ENCODE measurements around the gene ERBB2.

The ERBB2 gene

DNA sequence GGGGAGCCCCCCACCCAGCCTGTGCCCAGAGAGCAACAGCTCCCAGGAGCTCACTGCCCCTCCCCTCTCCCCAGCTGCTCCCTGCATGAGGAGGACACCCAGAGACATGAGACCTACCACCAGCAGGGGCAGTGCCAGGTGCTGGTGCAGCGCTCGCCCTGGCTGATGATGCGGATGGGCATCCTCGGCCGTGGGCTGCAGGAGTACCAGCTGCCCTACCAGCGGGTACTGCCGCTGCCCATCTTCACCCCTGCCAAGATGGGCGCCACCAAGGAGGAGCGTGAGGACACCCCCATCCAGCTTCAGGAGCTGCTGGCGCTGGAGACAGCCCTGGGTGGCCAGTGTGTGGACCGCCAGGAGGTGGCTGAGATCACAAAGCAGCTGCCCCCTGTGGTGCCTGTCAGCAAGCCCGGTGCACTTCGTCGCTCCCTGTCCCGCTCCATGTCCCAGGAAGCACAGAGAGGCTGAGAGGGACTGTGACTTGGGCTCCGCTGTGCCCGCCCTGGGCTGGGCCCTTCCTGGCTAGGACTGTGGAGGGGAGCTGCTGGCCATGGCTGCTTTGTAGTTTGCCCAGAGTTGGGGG is 34.1 kb upstream of the ERBB2 start:
- DNase-seq (ENCODE audit: low read depth) = no peak

DNA sequence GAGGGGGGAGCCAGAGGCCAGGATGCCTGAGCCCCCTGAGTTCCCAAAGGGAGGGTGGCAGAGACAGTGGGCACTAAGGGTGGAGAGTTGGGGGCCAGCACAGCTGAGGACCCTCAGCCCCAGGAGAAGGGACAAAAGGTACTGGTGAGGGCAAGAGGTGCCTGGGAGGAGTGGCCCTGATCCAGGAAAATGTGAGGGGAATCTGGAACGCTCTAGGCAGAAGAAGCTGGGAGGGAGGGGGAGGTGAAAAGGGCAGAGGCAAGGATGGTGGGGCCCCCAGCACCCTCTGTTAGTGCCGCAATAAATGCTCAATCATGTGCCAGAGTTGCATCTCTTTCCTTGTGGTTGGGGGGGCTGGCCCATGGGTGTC is 33.6 kb upstream of the ERBB2 start:
- DNase-seq (ENCODE audit: low read depth) = no peak

DNA sequence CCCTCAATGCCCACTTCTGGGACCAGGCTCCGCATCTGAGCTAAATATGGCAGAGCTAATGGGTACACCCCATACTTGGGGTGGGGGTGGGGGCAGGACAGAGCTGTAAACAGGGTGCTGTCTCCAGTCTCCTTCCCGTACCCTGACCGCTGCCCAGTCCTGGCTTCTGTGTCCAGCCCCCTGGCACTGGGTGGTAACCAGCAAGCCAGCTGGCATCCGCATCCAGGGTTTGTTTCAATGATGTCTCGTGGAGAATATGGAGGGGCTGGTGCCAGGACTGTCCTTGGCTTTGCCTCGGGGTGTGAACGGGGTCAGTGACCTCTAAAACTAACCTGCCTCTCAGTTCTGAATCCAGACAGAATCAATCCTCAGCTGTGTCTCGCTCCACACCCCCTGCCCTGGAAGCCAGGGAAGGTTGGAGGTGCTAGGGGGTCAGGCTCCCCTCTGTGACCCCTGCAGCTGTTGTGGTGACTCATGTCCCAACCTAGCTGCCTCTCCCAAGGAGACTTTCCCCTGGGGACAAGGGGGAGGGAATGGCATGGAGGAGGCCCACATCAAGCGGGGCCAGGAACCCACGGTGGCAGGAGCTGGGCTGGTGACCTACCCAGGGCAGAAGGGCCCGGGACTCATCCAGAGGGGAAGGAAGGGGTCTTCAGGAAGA is 33.1 kb upstream of the ERBB2 start:
- DNase-seq (ENCODE audit: low read depth) = no peak

DNA sequence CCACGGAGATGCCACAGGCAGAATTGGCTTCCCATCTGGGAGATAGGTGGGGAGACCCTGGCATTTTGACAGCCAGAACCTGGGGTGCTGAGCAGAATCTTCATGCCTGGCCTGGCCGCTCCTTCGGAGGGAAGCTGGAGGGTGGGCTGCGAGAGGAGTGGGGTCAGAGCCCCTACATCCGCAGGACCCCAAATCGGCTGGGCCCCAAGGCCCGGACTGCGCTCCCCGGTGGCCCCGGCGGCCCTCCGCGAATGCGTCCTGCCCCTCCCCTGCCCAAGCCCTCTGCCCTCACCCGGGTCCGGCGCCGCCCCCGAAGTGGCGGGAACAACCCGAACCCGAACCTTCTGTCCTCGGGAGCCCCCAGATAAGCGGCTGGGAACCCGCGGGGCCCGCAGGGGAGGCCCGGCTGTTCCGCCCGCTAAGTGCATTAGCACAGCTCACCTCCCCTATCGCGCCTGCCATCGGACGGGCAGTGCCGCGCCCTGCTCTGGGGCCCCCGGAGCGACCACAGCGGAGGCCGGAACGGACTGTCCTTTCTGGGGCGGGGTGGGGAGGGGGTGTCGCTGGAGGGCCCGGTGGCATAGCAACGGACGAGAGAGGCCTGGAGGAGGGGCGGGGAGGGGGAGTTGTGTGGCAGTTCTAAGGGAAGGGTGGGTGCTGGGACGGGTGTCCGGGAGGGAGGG is 32.5 kb upstream of the ERBB2 start:
- DNase-seq (ENCODE audit: low read depth) = no peak

DNA sequence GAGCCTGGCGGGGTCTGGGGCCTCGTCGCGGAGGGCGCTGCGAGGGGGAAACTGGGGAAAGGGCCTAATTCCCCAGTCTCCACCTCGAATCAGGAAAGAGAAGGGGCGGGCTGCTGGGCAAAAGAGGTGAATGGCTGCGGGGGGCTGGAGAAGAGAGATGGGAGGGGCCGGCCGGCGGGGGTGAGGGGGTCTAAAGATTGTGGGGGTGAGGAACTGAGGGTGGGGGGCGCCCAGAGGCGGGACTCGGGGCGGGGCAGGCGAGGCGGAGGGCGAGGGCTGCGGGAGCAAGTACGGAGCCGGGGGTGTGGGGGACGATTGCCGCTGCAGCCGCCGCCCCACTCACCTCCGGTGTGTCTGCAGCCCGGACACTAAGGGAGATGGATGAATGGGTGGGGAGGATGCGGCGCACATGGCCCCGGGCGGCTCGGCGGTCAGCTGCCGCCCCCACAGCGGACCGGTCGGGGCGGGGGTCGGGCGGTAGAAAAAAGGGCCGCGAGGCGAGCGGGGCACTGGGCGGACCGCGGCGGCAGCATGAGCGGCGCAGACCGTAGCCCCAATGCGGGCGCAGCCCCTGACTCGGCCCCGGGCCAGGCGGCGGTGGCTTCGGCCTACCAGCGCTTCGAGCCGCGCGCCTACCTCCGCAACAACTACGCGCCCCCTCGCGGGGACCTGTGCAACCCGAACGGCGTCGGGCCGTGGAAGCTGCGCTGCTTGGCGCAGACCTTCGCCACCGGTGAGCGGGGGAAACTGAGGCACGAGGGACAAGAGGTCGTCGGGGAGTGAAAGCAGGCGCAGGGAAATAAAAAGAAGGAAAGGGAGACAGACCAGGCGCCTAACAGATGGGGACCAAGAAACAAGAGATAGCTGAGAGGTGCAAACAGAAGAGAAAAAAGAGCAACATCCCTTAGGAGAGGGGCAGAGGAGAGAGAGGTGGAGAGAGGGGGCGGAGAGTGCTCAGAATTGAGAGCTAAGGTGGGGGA is 31.6 kb upstream of the ERBB2 start, which contains the start of gene PNMT:
Gene PNMT (plus strand): TSS at position 509 of the 980 bp plus-strand sequence. CDS start 23 bp downstream, at position 532.
- peak; percentile 49 for DNase-seq (ENCODE audit: low read depth)

DNA sequence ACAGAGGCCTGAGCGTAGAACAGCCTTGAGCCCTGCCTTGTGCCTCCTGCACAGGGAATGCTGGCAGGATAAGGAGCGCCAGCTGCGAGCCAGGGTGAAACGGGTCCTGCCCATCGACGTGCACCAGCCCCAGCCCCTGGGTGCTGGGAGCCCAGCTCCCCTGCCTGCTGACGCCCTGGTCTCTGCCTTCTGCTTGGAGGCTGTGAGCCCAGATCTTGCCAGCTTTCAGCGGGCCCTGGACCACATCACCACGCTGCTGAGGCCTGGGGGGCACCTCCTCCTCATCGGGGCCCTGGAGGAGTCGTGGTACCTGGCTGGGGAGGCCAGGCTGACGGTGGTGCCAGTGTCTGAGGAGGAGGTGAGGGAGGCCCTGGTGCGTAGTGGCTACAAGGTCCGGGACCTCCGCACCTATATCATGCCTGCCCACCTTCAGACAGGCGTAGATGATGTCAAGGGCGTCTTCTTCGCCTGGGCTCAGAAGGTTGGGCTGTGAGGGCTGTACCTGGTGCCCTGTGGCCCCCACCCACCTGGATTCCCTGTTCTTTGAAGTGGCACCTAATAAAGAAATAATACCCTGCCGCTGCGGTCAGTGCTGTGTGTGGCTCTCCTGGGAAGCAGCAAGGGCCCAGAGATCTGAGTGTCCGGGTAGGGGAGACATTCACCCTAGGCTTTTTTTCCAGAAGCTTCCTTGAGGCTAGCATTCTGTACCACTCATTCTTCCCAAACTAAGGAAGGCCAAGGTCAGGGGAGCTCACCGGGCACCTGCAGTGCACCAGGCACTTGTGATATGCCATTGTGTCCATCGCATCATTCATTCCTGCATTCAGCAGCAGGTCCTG is 29.7 kb upstream of the ERBB2 start:
- DNase-seq (ENCODE audit: low read depth) = no peak

DNA sequence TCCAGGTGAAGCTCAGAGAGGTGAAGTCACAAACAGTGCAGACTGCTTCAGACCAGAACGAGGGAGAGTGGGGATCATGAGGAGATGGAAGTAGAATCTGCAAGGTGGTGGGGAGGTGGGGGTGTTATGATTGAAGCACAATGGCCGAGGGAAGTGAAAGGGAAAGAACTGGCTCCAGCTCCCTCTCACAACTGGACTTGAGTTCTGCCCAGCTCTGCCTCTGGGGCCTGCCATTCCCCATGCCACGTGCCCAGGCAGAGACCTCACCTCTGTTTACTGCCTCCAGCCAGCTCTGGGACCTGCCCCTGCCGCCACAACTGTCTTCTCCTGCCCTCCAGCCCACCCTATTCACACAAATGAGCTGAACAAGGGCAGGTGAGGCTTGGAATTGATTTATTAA is 29.1 kb upstream of the ERBB2 start:
- no peak for DNase-seq (ENCODE audit: low read depth)

DNA sequence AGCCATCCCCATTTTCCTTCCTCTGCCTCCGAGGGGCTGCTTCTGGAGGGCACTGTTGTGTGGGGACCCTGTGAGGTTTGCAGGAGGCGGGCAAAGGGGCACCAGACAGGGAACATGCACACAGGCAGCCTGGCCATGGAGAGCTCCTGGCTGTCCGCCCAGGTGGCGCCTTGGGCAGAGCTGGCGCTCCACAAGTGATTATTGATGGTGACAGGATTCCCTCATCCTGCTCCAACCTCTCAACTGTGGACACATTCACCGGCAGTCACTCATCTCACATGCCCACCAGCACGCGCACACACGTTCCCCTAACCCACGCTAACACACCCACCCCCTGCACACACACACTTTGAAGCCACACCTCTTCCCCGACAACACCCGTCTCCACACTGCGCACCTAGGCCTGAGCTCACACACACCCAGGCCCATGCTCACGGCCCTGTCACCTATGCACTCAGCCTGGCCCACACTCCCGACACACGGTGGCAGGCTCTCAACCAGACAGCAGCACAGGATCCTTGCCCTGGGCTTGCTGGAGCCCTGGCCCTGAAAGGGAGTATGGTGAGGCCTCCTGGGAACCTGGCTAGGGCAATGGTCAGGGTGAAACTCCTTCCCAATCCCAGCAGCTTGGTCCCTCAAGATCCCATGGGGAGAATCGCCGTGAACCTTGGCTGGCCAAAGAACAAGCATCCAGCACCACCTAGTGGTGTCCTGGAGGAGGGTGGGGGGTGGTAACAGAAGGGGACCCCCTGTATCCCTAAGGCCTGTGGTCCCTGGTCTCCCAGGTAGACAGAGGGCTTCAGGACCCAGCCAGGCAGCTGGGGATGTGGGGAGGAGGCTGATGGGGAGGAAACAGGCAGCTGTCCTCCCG is 28.0 kb upstream of the ERBB2 start:
- no peak for DNase-seq (ENCODE audit: low read depth)

DNA sequence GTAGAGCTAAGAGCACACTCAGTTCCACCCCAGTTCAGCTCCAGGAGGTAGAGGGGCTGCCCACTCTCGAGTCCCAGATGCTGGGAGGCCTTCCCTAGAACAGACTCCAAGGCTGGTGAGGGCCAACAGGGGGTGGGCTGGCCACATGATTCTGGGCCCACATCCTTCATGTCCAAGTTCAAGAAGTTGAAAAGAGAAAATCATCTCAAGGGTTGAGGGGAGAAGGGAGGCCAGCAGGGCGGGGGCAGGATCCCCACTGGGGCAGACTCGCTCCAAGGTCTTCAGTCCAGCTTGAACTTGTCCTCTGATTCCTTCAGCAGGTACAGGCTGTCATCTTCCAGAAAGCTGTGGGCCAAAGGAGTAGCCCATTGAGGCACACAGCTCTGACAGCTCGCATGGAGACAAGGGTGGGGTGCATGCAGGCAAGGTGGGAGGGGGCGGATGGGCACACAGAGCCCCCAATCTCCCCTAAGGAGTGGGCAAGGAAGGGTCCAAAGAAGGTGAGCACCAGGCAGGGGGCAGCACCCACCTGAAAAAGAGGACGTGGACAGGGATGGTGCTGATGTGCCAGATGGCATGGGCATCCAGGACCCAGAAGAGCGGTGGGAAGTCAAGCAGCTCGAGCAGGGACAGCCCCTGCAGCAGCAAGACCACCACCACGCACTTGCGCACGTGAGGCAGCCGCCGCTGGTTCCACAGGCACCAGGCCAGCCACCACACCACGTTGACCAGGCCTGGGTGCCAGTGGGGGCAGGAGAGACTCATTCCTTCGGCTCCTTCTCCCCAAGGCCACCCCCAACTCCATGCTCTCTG is 27.1 kb upstream of the ERBB2 start:
- no peak for DNase-seq (ENCODE audit: low read depth)

DNA sequence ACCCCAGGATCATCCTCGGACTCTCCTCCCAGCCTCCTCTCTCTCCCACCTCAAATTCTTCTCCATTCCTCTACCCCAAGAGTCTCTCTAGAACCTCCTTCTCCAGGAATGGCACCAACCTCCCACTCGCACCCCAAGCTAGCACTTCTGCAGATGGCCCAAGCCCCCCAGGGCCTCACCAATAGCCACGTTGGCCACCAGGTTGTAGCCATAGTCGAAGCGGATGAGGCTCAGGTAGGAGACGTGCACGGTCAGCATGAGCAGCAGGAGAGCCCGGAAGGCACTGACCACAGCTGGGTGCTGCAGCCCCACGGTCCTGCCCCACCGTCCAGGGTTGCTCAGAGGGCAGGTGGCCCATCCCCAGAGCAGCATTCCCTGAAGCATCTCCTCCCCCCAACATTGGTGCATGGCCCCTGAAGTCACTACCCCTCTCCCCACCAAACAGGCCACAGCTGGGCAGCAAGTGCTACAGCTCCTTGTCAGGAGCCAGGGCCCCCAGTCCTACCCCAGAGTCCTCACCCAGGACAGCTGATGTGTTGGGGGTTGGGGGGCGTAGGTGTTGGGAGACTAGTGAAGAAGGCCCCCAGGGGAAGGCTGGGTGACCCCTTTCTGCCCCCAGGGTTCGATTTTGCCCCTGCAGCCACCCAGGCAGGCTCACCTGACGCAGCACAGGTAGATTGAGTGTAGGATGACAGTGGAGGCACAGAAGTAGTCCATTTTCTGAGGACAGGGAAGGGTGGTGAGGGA is 26.4 kb upstream of the ERBB2 start:
- no peak for DNase-seq (ENCODE audit: low read depth)

DNA sequence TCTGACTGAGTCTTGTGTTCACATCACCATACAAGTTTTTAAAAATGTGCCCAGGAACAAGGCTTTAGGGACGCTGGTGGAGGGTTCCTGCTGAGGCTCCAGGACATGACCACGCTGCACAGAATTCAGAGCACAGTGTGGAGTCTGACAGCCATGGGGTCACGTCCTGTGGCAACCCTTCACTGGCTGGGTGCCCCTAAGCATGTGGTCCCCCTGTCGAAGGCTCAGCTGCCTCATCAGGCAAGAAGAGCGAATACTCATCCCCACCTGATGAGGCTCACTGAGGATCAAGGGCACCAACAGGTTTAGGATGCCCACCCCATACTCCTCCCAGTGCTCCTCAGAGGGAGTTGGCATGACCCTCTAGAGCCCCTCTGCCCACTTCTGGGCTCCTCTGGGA is 25.7 kb upstream of the ERBB2 start:
- no peak for DNase-seq (ENCODE audit: low read depth)

DNA sequence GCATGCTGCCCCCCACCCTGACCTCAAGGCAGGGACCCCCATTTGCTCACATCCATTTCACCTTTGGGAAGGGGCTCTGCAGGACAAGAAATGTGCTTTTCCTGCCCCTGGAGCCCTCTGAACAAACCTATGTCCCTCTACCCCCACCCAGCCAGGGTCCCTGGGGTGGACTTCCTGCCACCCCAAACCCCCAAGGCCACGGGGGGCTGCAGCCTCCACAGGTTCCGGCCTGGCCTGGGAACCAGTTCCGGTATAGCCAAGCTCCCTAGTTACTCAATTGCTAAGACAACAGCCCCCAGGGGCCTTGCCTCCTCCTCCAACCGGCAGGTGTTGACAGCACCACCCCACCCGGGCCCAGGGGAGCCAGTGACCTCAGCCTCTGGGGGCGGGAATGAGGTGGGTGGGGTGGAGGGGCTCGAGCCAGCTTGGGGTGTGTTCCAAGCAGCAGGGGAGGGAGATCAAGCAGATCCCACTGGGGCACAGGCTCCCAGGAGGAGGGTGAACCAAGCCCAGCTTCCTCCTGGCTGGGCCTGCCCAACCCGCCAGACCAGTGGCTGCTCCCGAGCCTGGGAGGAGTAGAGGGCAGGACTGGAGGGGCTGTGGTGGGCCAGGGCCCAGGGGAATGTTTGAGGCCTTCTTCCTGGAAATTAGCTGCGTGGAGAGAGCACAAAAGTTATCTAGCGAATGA is 25.0 kb upstream of the ERBB2 start:
- DNase-seq (ENCODE audit: low read depth) = no peak

DNA sequence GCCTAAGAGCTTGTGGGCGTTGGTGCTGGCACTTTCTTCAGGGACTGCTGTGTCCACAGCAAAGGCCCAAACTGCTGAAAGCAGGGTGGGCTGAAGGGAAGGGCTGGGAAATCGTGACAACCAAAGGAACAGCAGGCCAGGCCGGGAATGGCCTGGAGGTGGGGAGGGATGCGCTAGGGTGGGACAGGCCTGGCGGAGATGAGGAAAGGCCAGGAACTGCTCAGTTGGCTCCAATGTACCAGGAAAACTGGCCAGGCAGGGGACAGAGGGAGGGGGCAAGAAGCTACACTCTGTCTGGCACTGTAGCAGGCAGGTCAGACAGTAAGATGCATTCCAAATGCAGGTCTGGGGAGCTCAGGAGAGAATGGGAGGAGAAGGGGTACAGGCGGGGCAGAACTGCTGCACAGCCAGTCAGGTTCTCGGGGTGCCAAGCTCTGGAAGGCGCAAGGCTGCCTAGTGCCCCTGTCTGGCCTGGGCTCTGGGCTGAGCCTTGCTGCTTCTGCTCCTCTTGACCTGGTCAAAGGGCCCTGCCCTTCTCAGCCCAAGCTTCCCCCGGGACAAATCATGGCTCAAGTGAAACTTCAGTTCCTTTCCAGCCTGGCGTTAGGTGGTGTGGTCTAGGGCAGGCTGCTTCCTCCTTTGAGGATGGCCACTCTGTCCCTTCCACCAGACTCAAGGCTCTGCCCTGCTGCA is 24.3 kb upstream of the ERBB2 start:
- DNase-seq (ENCODE audit: low read depth) = no peak

DNA sequence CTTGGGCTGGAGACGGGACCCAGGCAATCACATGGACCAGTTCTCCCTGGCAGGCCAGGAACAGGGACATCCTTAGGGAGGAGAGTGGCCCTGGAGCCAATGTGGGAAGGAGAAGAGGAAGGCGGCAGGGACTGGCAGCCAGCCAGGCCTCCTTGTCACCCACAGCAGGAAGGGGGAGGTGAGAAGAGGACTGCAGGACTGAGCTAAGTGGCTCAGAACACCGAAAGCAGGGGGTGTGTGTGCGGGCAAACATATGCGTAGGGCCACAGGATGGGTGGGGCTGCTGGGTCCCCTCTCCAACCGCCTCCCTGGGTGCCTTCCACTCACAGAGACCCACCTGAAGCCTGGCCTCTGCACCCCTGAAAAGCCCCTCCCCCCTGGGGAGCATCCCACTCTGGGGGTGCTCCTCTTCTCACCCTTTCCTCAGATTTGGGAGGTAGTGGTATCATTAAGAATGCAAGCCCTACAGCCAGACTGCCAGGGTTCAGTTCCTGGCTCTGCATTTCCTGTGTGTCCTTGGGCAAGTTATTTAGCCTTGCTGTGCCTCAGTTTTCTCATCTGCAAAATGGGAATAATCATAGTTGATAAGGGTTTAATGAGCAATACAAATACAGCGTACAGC is 23.6 kb upstream of the ERBB2 start:
- no peak for DNase-seq (ENCODE audit: low read depth)

DNA sequence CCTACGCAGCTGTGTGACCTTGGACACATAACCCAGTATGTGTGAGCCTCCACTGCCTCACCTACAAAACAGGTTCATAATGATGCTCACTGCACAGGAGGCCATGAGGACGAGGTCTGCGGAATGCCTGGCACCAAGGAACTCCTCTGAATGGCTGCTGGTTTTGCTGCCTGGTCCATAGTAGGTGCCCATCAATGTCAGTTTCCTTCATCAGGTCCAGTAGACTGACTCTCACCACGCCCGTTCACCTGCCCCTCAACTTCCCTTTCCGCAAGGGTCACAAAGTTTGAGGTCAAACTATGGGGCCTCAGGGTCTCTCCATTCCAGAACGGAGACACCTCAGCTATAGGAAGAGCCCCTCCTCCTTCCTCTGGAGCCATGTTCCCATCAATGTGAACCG is 22.8 kb upstream of the ERBB2 start:
- no peak for DNase-seq (ENCODE audit: low read depth)

DNA sequence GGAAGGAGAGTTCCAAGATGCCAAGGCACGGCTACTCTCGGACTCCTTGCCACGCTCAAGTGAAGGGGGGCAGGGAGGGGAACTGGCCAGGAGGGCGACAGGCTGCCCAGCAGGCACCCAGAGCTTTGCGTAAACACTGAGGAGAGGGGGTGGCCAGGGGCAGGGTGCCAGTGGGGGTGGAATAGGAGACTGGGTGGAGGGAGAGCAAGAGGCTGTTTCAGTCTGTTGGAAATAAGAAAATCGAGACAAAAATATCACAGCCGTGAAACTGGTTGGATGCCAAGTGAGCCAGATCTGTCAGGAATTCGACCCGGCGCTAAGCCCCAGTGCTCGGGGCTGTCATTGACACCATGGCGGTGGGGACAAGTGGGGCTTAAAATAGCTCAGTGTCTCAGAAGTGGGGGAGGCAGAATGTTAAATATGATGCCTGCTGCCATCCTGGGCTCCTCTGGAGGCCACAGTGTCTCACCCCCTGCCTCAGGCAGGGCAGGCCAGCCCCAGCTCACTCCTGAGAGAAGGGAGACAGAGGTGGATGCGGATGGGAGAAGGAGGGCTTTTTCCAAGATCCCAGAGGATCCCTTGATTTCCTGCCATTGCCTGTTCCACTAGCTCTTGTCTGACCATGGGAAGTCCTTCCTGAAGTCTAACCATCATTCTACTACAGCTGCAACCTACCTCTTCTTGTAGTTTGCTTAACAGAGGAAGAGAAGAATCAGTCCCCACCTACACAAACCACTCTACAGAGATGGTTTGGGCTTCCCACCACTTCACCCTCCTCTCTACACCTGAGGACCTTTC is 22.1 kb upstream of the ERBB2 start:
- no peak for DNase-seq (ENCODE audit: low read depth)

Measured in T follicular helper cell (primary cell).